ENCODE measurements around the gene ATP8B1.

Gene ATP8B1

GRCh38 chr18:57794951-57795728 is 8.0 kb downstream of the ATP8B1 start:
- DNase-seq (ENCODE audit: low read depth): no peak
- no peak overlapping the region for H3K4me3 ChIP-seq (ENCODE audit: low read depth, low read length)
- TF ChIP-seq MYC (IDR thresholded peaks at IDR 0.05; ENCODE audit: low read depth, low read length) (no peak), POLR2A (IDR thresholded peaks at IDR 0.05; ENCODE audit: extremely low read depth, insufficient read length) (no peak)
- TF ChIP-seq, protein P1, sequence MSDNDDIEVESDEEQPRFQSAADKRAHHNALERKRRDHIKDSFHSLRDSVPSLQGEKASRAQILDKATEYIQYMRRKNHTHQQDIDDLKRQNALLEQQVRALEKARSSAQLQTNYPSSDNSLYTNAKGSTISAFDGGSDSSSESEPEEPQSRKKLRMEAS (IDR thresholded peaks at IDR 0.05; ENCODE audit: low read depth, low read length): no peak
- TF ChIP-seq, protein P2, sequence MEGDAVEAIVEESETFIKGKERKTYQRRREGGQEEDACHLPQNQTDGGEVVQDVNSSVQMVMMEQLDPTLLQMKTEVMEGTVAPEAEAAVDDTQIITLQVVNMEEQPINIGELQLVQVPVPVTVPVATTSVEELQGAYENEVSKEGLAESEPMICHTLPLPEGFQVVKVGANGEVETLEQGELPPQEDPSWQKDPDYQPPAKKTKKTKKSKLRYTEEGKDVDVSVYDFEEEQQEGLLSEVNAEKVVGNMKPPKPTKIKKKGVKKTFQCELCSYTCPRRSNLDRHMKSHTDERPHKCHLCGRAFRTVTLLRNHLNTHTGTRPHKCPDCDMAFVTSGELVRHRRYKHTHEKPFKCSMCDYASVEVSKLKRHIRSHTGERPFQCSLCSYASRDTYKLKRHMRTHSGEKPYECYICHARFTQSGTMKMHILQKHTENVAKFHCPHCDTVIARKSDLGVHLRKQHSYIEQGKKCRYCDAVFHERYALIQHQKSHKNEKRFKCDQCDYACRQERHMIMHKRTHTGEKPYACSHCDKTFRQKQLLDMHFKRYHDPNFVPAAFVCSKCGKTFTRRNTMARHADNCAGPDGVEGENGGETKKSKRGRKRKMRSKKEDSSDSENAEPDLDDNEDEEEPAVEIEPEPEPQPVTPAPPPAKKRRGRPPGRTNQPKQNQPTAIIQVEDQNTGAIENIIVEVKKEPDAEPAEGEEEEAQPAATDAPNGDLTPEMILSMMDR (IDR thresholded peaks at IDR 0.05; ENCODE audit: low read depth, low read length): no peak

GRCh38 chr18:57793302-57793986 is 9.7 kb downstream of the ATP8B1 start:
- no peak overlapping the region for H3K4me3 ChIP-seq (ENCODE audit: low read depth, low read length)

DNA sequence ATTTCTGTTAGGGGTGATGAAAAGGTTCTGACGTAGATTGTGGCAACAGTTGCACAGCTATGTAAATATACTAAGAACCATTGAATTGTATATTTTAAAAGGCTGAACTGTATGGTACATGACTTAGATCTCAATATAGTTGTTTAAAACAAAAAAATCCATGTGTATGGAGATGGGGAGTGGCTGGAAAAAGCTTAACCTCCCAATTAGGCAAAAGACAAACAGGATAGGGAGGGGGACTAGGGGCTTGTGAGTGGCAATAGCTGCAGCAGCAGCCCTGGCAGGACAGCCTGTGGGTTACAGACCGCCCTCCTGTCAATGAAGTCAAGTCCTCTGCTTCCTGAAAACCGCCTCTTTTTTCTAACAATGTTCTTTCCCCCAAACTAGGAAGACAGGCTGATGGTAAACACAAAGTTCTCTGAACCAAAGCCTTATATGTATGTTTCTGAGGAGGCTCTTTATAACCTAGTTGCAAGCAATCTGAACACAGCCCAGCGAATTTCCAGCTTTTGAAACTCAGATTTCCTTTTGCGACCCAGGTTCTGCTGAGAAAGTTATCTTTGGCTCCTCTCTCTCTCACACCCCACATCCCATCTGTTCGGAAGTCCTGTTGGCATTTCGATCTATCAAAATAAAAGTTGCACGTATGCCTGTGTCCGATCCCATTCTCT is 10.3 kb downstream of the ATP8B1 start:
- TF ChIP-seq, protein P1 (IDR thresholded peaks at IDR 0.05; ENCODE audit: low read depth, low read length): no peak
- TF ChIP-seq POLR2A (IDR thresholded peaks at IDR 0.05; ENCODE audit: extremely low read depth, insufficient read length) (no peak), MYC (IDR thresholded peaks at IDR 0.05; ENCODE audit: low read depth, low read length) (no peak)
- TF ChIP-seq, protein P2 (IDR thresholded peaks at IDR 0.05; ENCODE audit: low read depth, low read length): no peak
- DNase-seq (ENCODE audit: low read depth): no peak
- H3K4me3 ChIP-seq (ENCODE audit: low read depth, low read length): no peak overlapping the region

More at GRCh38 chr18:57793302-57793986, 9.7 kb downstream of the ATP8B1 start:
- no peak for DNase-seq (ENCODE audit: low read depth)
- TF ChIP-seq, protein P1 (IDR thresholded peaks at IDR 0.05; ENCODE audit: low read depth, low read length): no peak
- TF ChIP-seq POLR2A (IDR thresholded peaks at IDR 0.05; ENCODE audit: extremely low read depth, insufficient read length) (no peak), MYC (IDR thresholded peaks at IDR 0.05; ENCODE audit: low read depth, low read length) (no peak)
- TF ChIP-seq, protein P2 (IDR thresholded peaks at IDR 0.05; ENCODE audit: low read depth, low read length): no peak

DNA sequence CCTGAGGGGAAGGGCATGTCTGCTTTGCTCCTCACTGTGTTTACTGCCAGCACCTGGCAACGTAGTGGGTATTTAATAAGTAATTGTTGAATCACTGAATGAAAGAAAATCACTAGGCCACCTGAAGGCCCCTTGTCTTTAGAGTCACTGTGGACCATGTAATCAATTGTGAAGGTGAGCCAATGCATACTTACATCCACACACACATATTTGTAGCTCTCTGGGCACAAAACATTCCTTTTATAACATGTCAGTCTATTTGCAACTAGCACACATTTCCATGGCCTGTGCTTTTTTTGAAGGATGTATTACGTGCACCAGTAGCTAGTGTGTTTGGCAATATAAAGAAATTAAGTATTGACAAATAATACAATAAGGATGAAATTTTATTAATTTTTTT is 11.2 kb downstream of the ATP8B1 start:
- no peak overlapping the region for H3K4me3 ChIP-seq (ENCODE audit: low read depth, low read length)
- TF ChIP-seq MYC (IDR thresholded peaks at IDR 0.05; ENCODE audit: low read depth, low read length) (no peak), POLR2A (IDR thresholded peaks at IDR 0.05; ENCODE audit: extremely low read depth, insufficient read length) (no peak)
- TF ChIP-seq, protein P1 (IDR thresholded peaks at IDR 0.05; ENCODE audit: low read depth, low read length): no peak
- TF ChIP-seq, protein P2 (IDR thresholded peaks at IDR 0.05; ENCODE audit: low read depth, low read length): no peak
- DNase-seq (ENCODE audit: low read depth): no peak

DNA sequence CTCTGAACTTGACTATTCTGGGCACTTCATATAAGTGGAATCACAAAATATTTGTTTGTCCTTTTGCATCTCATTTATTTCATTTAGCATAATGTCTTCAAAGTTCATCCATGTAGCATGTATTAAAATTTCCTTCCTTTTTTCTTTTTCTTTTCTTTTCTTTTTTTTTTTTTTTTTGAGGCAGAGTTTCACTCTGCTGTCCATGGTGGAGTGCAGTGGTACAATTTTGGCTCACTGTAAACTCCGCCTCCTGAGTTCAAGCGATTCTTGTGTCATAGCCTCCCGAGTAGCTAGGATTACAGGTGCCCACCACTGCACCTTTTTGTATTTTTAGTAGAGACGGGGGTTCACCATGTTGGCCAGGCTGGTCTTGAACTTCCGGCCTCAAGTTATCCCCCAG is 11.9 kb downstream of the ATP8B1 start:
- no peak for DNase-seq (ENCODE audit: low read depth)
- no peak overlapping the region for H3K4me3 ChIP-seq (ENCODE audit: low read depth, low read length)
- TF ChIP-seq MYC (IDR thresholded peaks at IDR 0.05; ENCODE audit: low read depth, low read length) (no peak), POLR2A (IDR thresholded peaks at IDR 0.05; ENCODE audit: extremely low read depth, insufficient read length) (no peak)
- TF ChIP-seq, protein P2 (IDR thresholded peaks at IDR 0.05; ENCODE audit: low read depth, low read length): no peak
- TF ChIP-seq, protein P1 (IDR thresholded peaks at IDR 0.05; ENCODE audit: low read depth, low read length): no peak

Data from NB4 (cell line).